ENCODE data around the gene NTRK2. TPM values are rescaled to one million over a fixed set of nuclear protein-coding genes. Genes with fewer than 3 reads are reported as not detected.

NTRK2 gene
- total RNA-seq, 2 donors from 2014 or later: 11.9 to 30.1 TPM

GRCh38 chr9:84950879-84951811, 281.6 kb downstream of the NTRK2 start:
- DNase-seq (ENCODE audit: low spot score): no peak
- TF ChIP-seq, protein P1, sequence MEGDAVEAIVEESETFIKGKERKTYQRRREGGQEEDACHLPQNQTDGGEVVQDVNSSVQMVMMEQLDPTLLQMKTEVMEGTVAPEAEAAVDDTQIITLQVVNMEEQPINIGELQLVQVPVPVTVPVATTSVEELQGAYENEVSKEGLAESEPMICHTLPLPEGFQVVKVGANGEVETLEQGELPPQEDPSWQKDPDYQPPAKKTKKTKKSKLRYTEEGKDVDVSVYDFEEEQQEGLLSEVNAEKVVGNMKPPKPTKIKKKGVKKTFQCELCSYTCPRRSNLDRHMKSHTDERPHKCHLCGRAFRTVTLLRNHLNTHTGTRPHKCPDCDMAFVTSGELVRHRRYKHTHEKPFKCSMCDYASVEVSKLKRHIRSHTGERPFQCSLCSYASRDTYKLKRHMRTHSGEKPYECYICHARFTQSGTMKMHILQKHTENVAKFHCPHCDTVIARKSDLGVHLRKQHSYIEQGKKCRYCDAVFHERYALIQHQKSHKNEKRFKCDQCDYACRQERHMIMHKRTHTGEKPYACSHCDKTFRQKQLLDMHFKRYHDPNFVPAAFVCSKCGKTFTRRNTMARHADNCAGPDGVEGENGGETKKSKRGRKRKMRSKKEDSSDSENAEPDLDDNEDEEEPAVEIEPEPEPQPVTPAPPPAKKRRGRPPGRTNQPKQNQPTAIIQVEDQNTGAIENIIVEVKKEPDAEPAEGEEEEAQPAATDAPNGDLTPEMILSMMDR (IDR thresholded peaks at IDR 0.05): no peak
- no peak overlapping the region for H3K27ac ChIP-seq
- H3K36me3 ChIP-seq: no peaks in the 10 kb centered on the region
- H3K27me3 ChIP-seq: no peaks in the 10 kb centered on the region
- H3K9me3 ChIP-seq: no peaks in the 10 kb centered on the region
- peaks cover 0 to 17% of the 10 kb centered on the region in 2 donors for H3K4me1 ChIP-seq
- no peak overlapping the region for H3K4me3 ChIP-seq

DNA sequence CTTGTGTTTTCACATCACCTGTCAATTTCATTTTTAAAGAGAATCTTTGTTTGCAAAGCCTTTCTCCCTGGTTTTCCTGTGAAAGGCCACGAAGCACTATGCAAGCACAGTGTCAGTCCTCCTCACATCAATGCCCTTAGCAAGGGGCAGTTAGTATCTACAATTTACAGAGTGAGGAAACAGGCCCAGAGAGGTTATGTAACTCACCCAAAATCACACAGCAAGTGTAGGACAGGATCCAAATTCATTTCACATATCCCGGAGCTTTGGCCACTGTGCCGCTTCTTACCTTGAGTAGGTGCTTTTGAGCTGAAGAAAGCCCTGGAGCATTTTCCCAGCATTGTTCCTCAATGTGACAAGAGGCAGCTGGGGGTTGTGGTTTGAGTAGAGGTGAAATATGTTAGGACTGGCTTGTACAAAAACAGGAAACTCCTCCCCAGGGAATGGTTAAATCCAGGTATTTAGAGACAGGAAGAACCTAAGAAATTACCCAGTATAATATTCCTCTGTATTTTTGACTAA, 283.8 kb downstream of the NTRK2 start:
- H3K9me3 ChIP-seq: no peaks in the 10 kb centered on the region
- no peak for DNase-seq (ENCODE audit: low spot score)
- TF ChIP-seq, protein P1 (IDR thresholded peaks at IDR 0.05): no peak
- H3K4me1 ChIP-seq: peaks cover 0 to 5% of the 10 kb centered on the region in 2 donors
- no peaks in the 10 kb centered on the region for H3K27me3 ChIP-seq
- H3K27ac ChIP-seq: no peak overlapping the region
- no peak overlapping the region for H3K4me3 ChIP-seq
- no peaks in the 10 kb centered on the region for H3K36me3 ChIP-seq

- Histone ChIP-seq H3K4me3 (no peak overlapping the region), H3K27ac (no peak overlapping the region), H3K9me3 (no peaks in the 10 kb centered on the region), H3K4me1 (peaks cover 0 to 5% of the 10 kb centered on the region in 2 donors), H3K36me3 (no peaks in the 10 kb centered on the region), H3K27me3 (no peaks in the 10 kb centered on the region)
- DNase-seq (ENCODE audit: low spot score): peak; percentile 83
- TF ChIP-seq, protein P1 (IDR thresholded peaks at IDR 0.05): peak; percentile 90 to 97
These were observed 284.5 kb downstream of the NTRK2 start for GRCh38 chr9:84953797-84954705.

GRCh38 chr9:84955155-84955554, 285.6 kb downstream of the NTRK2 start:
- H3K27me3 ChIP-seq: no peaks in the 10 kb centered on the region
- H3K36me3 ChIP-seq: no peaks in the 10 kb centered on the region
- TF ChIP-seq, protein P1 (IDR thresholded peaks at IDR 0.05): no peak
- no peak overlapping the region for H3K27ac ChIP-seq
- H3K4me1 ChIP-seq: peaks cover 0 to 5% of the 10 kb centered on the region in 2 donors
- no peak overlapping the region for H3K4me3 ChIP-seq
- no peaks in the 10 kb centered on the region for H3K9me3 ChIP-seq
- DNase-seq (ENCODE audit: low spot score): no peak

DNA sequence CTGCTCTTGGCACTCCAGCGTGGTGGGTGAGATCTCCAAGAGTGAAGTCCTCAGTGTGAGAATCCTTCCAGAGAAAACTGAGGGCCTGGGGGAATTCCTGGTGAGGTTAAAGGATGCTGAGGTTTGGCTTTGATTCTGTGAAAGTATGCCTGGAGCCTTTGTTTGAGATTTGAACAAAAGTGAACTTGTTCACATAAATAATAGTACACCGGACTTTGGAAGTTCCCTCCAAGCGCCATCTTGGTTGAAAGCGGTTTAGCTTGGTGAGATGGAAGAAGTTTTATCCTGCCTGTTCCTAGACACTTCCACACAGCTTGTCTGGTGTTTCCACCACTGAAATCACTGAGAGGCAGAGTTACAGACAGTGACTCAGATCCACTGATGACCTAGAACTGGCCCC, 286.4 kb downstream of the NTRK2 start:
- H3K9me3 ChIP-seq: no peaks in the 10 kb centered on the region
- TF ChIP-seq, protein P1 (IDR thresholded peaks at IDR 0.05): no peak
- no peaks in the 10 kb centered on the region for H3K27me3 ChIP-seq
- H3K4me3 ChIP-seq: no peak overlapping the region
- no peak overlapping the region for H3K27ac ChIP-seq
- H3K4me1 ChIP-seq: peaks cover 0 to 5% of the 10 kb centered on the region in 2 donors
- no peak for DNase-seq (ENCODE audit: low spot score)
- H3K36me3 ChIP-seq: no peaks in the 10 kb centered on the region
